ENCODE data around the gene MTTP. TPM values are rescaled to one million over a fixed set of nuclear protein-coding genes. Genes with fewer than 3 reads are reported as not detected.

MTTP gene
- total RNA-seq, 1 experiment from 2014 or later, result 0.77 TPM

DNA sequence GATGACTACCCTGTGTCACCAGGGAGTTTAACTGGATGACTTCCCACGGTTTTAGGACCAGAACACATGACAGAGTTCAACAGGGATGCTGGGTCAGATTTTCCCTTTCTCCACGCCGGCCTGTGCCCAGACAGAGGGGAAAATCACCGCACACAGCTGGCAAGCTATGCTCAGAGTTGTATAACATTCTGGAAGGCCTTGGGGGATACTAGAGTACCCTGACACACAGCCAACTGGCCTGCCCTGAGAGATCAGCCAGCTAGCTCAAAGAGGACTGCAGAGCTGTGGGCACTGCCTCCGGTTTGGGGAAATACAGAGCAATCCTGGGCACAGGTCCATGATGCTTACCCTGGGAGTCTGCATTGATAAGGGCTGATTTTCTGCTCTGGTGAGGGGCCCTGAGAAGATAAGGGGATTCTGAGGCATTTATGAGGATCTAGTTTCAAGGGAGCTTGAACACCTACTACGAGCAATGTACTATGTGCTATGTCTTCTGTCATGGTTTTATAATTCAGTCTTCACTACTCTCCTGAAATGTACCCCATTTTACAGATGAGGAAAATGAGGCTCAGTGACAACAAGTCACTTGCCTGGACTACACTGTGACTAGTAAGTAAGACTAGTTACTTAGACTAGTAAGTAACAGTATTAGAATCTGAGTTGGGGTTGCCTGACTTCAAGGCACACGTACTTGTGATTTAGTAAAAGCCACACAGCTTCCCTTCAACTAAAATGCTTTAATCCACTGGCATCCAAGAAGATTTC is 68.3 kb downstream of the MTTP start:
- Mint-ChIP-seq H3K36me3 (ENCODE audit: insufficient read depth, unreplicated experiment) (no peaks in the 10 kb centered on the region), H3K27ac (ENCODE audit: unreplicated experiment) (no peak overlapping the region), H3K4me1 (ENCODE audit: low read depth, unreplicated experiment) (no peaks in the 10 kb centered on the region), H3K4me3 (ENCODE audit: unreplicated experiment) (no peak overlapping the region), H3K27me3 (ENCODE audit: insufficient read depth, unreplicated experiment) (no peaks in the 10 kb centered on the region), H3K9me3 (ENCODE audit: unreplicated experiment) (no peaks in the 10 kb centered on the region)
- TF ChIP-seq, protein P1, sequence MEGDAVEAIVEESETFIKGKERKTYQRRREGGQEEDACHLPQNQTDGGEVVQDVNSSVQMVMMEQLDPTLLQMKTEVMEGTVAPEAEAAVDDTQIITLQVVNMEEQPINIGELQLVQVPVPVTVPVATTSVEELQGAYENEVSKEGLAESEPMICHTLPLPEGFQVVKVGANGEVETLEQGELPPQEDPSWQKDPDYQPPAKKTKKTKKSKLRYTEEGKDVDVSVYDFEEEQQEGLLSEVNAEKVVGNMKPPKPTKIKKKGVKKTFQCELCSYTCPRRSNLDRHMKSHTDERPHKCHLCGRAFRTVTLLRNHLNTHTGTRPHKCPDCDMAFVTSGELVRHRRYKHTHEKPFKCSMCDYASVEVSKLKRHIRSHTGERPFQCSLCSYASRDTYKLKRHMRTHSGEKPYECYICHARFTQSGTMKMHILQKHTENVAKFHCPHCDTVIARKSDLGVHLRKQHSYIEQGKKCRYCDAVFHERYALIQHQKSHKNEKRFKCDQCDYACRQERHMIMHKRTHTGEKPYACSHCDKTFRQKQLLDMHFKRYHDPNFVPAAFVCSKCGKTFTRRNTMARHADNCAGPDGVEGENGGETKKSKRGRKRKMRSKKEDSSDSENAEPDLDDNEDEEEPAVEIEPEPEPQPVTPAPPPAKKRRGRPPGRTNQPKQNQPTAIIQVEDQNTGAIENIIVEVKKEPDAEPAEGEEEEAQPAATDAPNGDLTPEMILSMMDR (IDR thresholded peaks at IDR 0.05; ENCODE audit: insufficient read depth in 1 of 2, low read depth in 1 of 2, low read length in 1 of 2, severe bottlenecking in 1 of 2, unreplicated experiment in 1 of 2), result no peak
- POLR2A ChIA-PET, result no interaction called here
- Histone ChIP-seq H3K36me3 (ENCODE audit: control insufficient read depth, insufficient read depth, low read length) (no peaks in the 10 kb centered on the region), H3K9me3 (no peaks in the 10 kb centered on the region), H3K27me3 (replicated peaks; ENCODE audit: control insufficient read depth, insufficient read depth, low read length) (no peaks in the 10 kb centered on the region; the same call in 1 of the 2 replicates), H3K4me3 (ENCODE audit: low read depth, low read length) (no peak overlapping the region), H3K4me1 (no peaks in the 10 kb centered on the region)
- BruUV-seq (replicated peaks), result no TSS peak
- CTCF ChIA-PET, result no interaction called here
- intact Hi-C loops (cut with micrococcal nuclease; ENCODE audit: unreplicated experiment), result no loop called here
- no peak for DNase-seq

DNA sequence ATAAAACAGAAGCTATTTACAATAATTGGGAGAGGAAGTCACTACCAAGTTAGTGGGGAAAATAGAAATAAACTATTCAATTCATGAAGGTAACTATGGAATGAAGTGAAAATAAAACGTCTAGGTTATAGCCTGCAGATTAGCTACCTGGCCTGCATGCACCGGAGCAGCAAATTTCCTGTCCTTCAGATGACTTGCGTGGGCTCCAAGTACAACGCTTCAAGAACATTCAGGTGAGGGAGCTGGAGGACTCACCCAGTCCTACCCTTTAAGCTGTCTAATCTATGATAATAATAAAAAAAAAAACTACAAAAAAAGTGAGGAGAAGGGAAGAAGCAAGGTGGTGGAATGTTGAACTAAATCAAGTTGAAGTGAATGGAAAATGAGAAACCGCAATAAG is 69.8 kb downstream of the MTTP start:
- intact Hi-C loops (cut with micrococcal nuclease; ENCODE audit: unreplicated experiment), result no loop called here
- Histone ChIP-seq H3K27me3 (replicated peaks; ENCODE audit: control insufficient read depth, insufficient read depth, low read length) (no peaks in the 10 kb centered on the region; the same call in 1 of the 2 replicates), H3K36me3 (ENCODE audit: control insufficient read depth, insufficient read depth, low read length) (no peaks in the 10 kb centered on the region), H3K4me3 (ENCODE audit: low read depth, low read length) (no peak overlapping the region), H3K4me1 (no peaks in the 10 kb centered on the region), H3K9me3 (no peaks in the 10 kb centered on the region)
- TF ChIP-seq, protein P1 (IDR thresholded peaks at IDR 0.05; ENCODE audit: insufficient read depth in 1 of 2, low read depth in 1 of 2, low read length in 1 of 2, severe bottlenecking in 1 of 2, unreplicated experiment in 1 of 2), result no peak
- no peak for DNase-seq
- no TSS peak for BruUV-seq (replicated peaks)
- CTCF ChIA-PET, result no interaction called here
- Mint-ChIP-seq H3K4me1 (ENCODE audit: low read depth, unreplicated experiment) (no peaks in the 10 kb centered on the region), H3K27me3 (ENCODE audit: insufficient read depth, unreplicated experiment) (no peaks in the 10 kb centered on the region), H3K4me3 (ENCODE audit: unreplicated experiment) (no peak overlapping the region), H3K9me3 (ENCODE audit: unreplicated experiment) (no peaks in the 10 kb centered on the region), H3K27ac (ENCODE audit: unreplicated experiment) (no peak overlapping the region), H3K36me3 (ENCODE audit: insufficient read depth, unreplicated experiment) (no peaks in the 10 kb centered on the region)
- POLR2A ChIA-PET, result no interaction called here

DNA sequence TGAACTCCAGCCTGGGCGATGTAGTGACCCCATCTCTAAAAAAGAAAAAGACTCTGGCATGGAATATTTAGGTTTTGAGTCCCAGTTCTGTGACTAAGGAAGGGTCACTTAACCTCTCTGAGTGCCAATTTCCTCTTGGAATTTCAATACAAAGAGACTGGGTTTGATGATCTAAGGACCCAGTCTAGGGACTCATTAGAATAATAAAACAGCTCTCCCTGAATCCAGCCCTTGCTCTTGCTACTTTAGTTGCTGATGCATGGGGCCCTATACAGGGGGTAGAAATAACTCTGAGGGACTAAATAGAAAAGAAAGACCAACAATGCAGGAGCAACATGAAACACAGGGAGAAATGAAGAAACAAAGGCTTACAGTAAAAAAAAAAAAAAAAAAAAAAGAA is 70.4 kb downstream of the MTTP start:
- ChIA-PET CTCF (no interaction called here), POLR2A (no interaction called here)
- no peak for DNase-seq
- Mint-ChIP-seq H3K4me1 (ENCODE audit: low read depth, unreplicated experiment) (no peaks in the 10 kb centered on the region), H3K9me3 (ENCODE audit: unreplicated experiment) (no peaks in the 10 kb centered on the region), H3K27me3 (ENCODE audit: insufficient read depth, unreplicated experiment) (no peaks in the 10 kb centered on the region), H3K4me3 (ENCODE audit: unreplicated experiment) (no peak overlapping the region), H3K36me3 (ENCODE audit: insufficient read depth, unreplicated experiment) (no peaks in the 10 kb centered on the region), H3K27ac (ENCODE audit: unreplicated experiment) (no peak overlapping the region)
- TF ChIP-seq, protein P1 (IDR thresholded peaks at IDR 0.05; ENCODE audit: insufficient read depth in 1 of 2, low read depth in 1 of 2, low read length in 1 of 2, severe bottlenecking in 1 of 2, unreplicated experiment in 1 of 2), result no peak
- no peaks in the 10 kb centered on the region for H3K36me3 ChIP-seq (ENCODE audit: control insufficient read depth, insufficient read depth, low read length)
- no TSS peak for BruUV-seq (replicated peaks)
- H3K4me1 ChIP-seq, result no peaks in the 10 kb centered on the region
- no peaks in the 10 kb centered on the region; the same call in 1 of the 2 replicates for H3K27me3 ChIP-seq (replicated peaks; ENCODE audit: control insufficient read depth, insufficient read depth, low read length)
- H3K9me3 ChIP-seq, result no peaks in the 10 kb centered on the region
- H3K4me3 ChIP-seq (ENCODE audit: low read depth, low read length), result no peak overlapping the region
- intact Hi-C loops (cut with micrococcal nuclease; ENCODE audit: unreplicated experiment), result no loop called here

All from Caco-2 (cell line).